ENCODE measurements around the gene NCBP2.

NCBP2 gene

GRCh38 chr3:196968233-196969133, 26.2 kb upstream of the NCBP2 start, which contains the start of gene PIGZ:
Gene PIGZ, minus strand, starts transcription at chr3:196968833. Its CDS starts 16,802 bp downstream, at chr3:196952031.
- no peak for DNase-seq
- Histone ChIP-seq H3K27ac (ENCODE audit: insufficient read depth, low read length, poor library complexity, severe bottlenecking) (no peak within 1 kb of the TSS), H3K27me3 (replicated peaks; ENCODE audit: control insufficient read depth, insufficient read depth, low read length, poor library complexity, severe bottlenecking) (no peaks in the 10 kb centered on the region)

GRCh38 chr3:196967412-196968232, 25.3 kb upstream of the NCBP2 start:
- Histone ChIP-seq H3K4me3 (ENCODE audit: insufficient read depth, low read depth, low read length, poor library complexity, severe bottlenecking) (no peak overlapping the region), H3K27me3 (replicated peaks; ENCODE audit: control insufficient read depth, insufficient read depth, low read length, poor library complexity, severe bottlenecking) (no peaks in the 10 kb centered on the region), H3K36me3 (ENCODE audit: control insufficient read depth, insufficient read depth, low read length) (no peaks in the 10 kb centered on the region), H3K27ac (ENCODE audit: insufficient read depth, low read length, poor library complexity, severe bottlenecking) (no peak overlapping the region), H3K9me3 (ENCODE audit: control insufficient read depth, low read length) (no peaks in the 10 kb centered on the region), H3K4me1 (ENCODE audit: control insufficient read depth, insufficient read depth, low read length, poor library complexity, severe bottlenecking) (peaks cover 6% of the 10 kb centered on the region)
- DNase-seq: no peak

More at GRCh38 chr3:196968233-196969133, 26.2 kb upstream of the NCBP2 start, which contains the start of gene PIGZ:
- H3K4me1 ChIP-seq (ENCODE audit: control insufficient read depth, insufficient read depth, low read length, poor library complexity, severe bottlenecking): peaks cover 6% of the 10 kb centered on the region
- no peaks in the 10 kb centered on the region for H3K9me3 ChIP-seq (ENCODE audit: control insufficient read depth, low read length)
- H3K36me3 ChIP-seq (ENCODE audit: control insufficient read depth, insufficient read depth, low read length): no peaks in the 10 kb centered on the region
- peak within 1 kb of the TSS; percentile 77 for H3K4me3 ChIP-seq (ENCODE audit: insufficient read depth, low read depth, low read length, poor library complexity, severe bottlenecking)

GRCh38 chr3:196966526-196967401, 24.4 kb upstream of the NCBP2 start:
- Histone ChIP-seq H3K4me1 (ENCODE audit: control insufficient read depth, insufficient read depth, low read length, poor library complexity, severe bottlenecking) (peaks cover 6% of the 10 kb centered on the region), H3K9me3 (ENCODE audit: control insufficient read depth, low read length) (no peaks in the 10 kb centered on the region), H3K36me3 (ENCODE audit: control insufficient read depth, insufficient read depth, low read length) (no peaks in the 10 kb centered on the region), H3K4me3 (ENCODE audit: insufficient read depth, low read depth, low read length, poor library complexity, severe bottlenecking) (no peak overlapping the region), H3K27me3 (replicated peaks; ENCODE audit: control insufficient read depth, insufficient read depth, low read length, poor library complexity, severe bottlenecking) (no peaks in the 10 kb centered on the region), H3K27ac (ENCODE audit: insufficient read depth, low read length, poor library complexity, severe bottlenecking) (no peak overlapping the region)
- no peak for DNase-seq

- peaks cover 6% of the 10 kb centered on the region for H3K4me1 ChIP-seq (ENCODE audit: control insufficient read depth, insufficient read depth, low read length, poor library complexity, severe bottlenecking)
- no peaks in the 10 kb centered on the region for H3K27me3 ChIP-seq (replicated peaks; ENCODE audit: control insufficient read depth, insufficient read depth, low read length, poor library complexity, severe bottlenecking)
- DNase-seq: no peak
- H3K27ac ChIP-seq (ENCODE audit: insufficient read depth, low read length, poor library complexity, severe bottlenecking): no peak overlapping the region
- no peaks in the 10 kb centered on the region for H3K36me3 ChIP-seq (ENCODE audit: control insufficient read depth, insufficient read depth, low read length)
- no peaks in the 10 kb centered on the region for H3K9me3 ChIP-seq (ENCODE audit: control insufficient read depth, low read length)
- H3K4me3 ChIP-seq (ENCODE audit: insufficient read depth, low read depth, low read length, poor library complexity, severe bottlenecking): no peak overlapping the region
Observed at GRCh38 chr3:196965804-196966173, 23.5 kb upstream of the NCBP2 start.

- H3K36me3 ChIP-seq (ENCODE audit: control insufficient read depth, insufficient read depth, low read length): no peaks in the 10 kb centered on the region
- no peak overlapping the region for H3K27ac ChIP-seq (ENCODE audit: insufficient read depth, low read length, poor library complexity, severe bottlenecking)
- H3K27me3 ChIP-seq (replicated peaks; ENCODE audit: control insufficient read depth, insufficient read depth, low read length, poor library complexity, severe bottlenecking): no peaks in the 10 kb centered on the region
- peaks cover 6% of the 10 kb centered on the region for H3K4me1 ChIP-seq (ENCODE audit: control insufficient read depth, insufficient read depth, low read length, poor library complexity, severe bottlenecking)
- no peaks in the 10 kb centered on the region for H3K9me3 ChIP-seq (ENCODE audit: control insufficient read depth, low read length)
- no peak for DNase-seq
- no peak overlapping the region for H3K4me3 ChIP-seq (ENCODE audit: insufficient read depth, low read depth, low read length, poor library complexity, severe bottlenecking)
Observed at GRCh38 chr3:196965112-196965803, 22.9 kb upstream of the NCBP2 start.

GRCh38 chr3:196963631-196963953, 21.3 kb upstream of the NCBP2 start:
- Histone ChIP-seq H3K36me3 (ENCODE audit: control insufficient read depth, insufficient read depth, low read length) (no peaks in the 10 kb centered on the region), H3K4me3 (ENCODE audit: insufficient read depth, low read depth, low read length, poor library complexity, severe bottlenecking) (no peak overlapping the region), H3K9me3 (ENCODE audit: control insufficient read depth, low read length) (no peaks in the 10 kb centered on the region), H3K27ac (ENCODE audit: insufficient read depth, low read length, poor library complexity, severe bottlenecking) (no peak overlapping the region), H3K27me3 (replicated peaks; ENCODE audit: control insufficient read depth, insufficient read depth, low read length, poor library complexity, severe bottlenecking) (no peaks in the 10 kb centered on the region), H3K4me1 (ENCODE audit: control insufficient read depth, insufficient read depth, low read length, poor library complexity, severe bottlenecking) (peaks cover 6% of the 10 kb centered on the region)
- no peak for DNase-seq

- H3K4me1 ChIP-seq (ENCODE audit: control insufficient read depth, insufficient read depth, low read length, poor library complexity, severe bottlenecking): peaks cover 3% of the 10 kb centered on the region
- H3K27me3 ChIP-seq (replicated peaks; ENCODE audit: control insufficient read depth, insufficient read depth, low read length, poor library complexity, severe bottlenecking): no peaks in the 10 kb centered on the region
- H3K36me3 ChIP-seq (ENCODE audit: control insufficient read depth, insufficient read depth, low read length): no peaks in the 10 kb centered on the region
- H3K27ac ChIP-seq (ENCODE audit: insufficient read depth, low read length, poor library complexity, severe bottlenecking): no peak overlapping the region
- H3K4me3 ChIP-seq (ENCODE audit: insufficient read depth, low read depth, low read length, poor library complexity, severe bottlenecking): no peak overlapping the region
- no peak for DNase-seq
- no peaks in the 10 kb centered on the region for H3K9me3 ChIP-seq (ENCODE audit: control insufficient read depth, low read length)
Observed at GRCh38 chr3:196962930-196963630, 20.8 kb upstream of the NCBP2 start.

GRCh38 chr3:196962108-196962929, 20.0 kb upstream of the NCBP2 start:
- no peak for DNase-seq
- Histone ChIP-seq H3K36me3 (ENCODE audit: control insufficient read depth, insufficient read depth, low read length) (no peaks in the 10 kb centered on the region), H3K27ac (ENCODE audit: insufficient read depth, low read length, poor library complexity, severe bottlenecking) (no peak overlapping the region), H3K4me3 (ENCODE audit: insufficient read depth, low read depth, low read length, poor library complexity, severe bottlenecking) (no peak overlapping the region), H3K9me3 (ENCODE audit: control insufficient read depth, low read length) (no peaks in the 10 kb centered on the region), H3K27me3 (replicated peaks; ENCODE audit: control insufficient read depth, insufficient read depth, low read length, poor library complexity, severe bottlenecking) (no peaks in the 10 kb centered on the region), H3K4me1 (ENCODE audit: control insufficient read depth, insufficient read depth, low read length, poor library complexity, severe bottlenecking) (no peaks in the 10 kb centered on the region)
